Measurements from ENCODE around the gene PPL. TPM values are rescaled to one million over a fixed set of nuclear protein-coding genes. Genes with fewer than 3 reads are reported as not detected.
"Not testable (repeated sequence)": the region's sequence is repeated elsewhere in the genome, so short reads cannot be mapped to it uniquely, and the experiment has no call there.

PPL gene
- total RNA-seq, 1 experiment from 2014 or later = 28.5 TPM

GRCh38 chr16:4968879-4969483 lies 32.0 kb upstream of the PPL start:
- Mint-ChIP-seq H3K36me3 (no peaks in the 10 kb centered on the region), H3K4me1 (peaks cover 31% of the 10 kb centered on the region), H3K4me3 (peak overlapping the region; percentile 43), H3K27ac (peak overlapping the region; percentile 94), H3K27me3 (ENCODE audit: low read depth) (no peaks in the 10 kb centered on the region), H3K9me3 (no peaks in the 10 kb centered on the region)
- ChIA-PET POLR2A (interaction anchor here (1.9 kb wide), 1 partner anchor 11 kb away, joined by 6 read pairs; the partner anchor contains the start of gene SEC14L5), CTCF (interaction anchor here (0.7 to 3.3 kb wide), 6 partner anchors 11 to 1965 kb away, joined by 3 to 18 read pairs (median 4); partner anchors contain the start of gene SEC14L5)
- DNase-seq (ENCODE audit: low spot score) = no peak
- peak; percentile 71 for ATAC-seq
- TF ChIP-seq ATF3 (CRISPR knock-in tag; conservative IDR thresholded peaks at IDR 0.05) = no peak
- no peak for TF ChIP-seq CDX4 (CRISPR knock-in tag; IDR thresholded peaks at IDR 0.05; ENCODE audit: borderline replicate concordance)
- no peak for TF ChIP-seq RELA (CRISPR knock-in tag; IDR thresholded peaks at IDR 0.05; ENCODE audit: borderline replicate concordance)
- TF ChIP-seq ATF2 (CRISPR knock-in tag; IDR thresholded peaks at IDR 0.05; ENCODE audit: borderline replicate concordance, low read depth) = no peak
- no peak for TF ChIP-seq SMAD3 (CRISPR knock-in tag; IDR thresholded peaks at IDR 0.05; ENCODE audit: borderline replicate concordance)
- TF ChIP-seq MLX (CRISPR knock-in tag; IDR thresholded peaks at IDR 0.05) = no peak
- TF ChIP-seq OVOL2 (CRISPR knock-in tag; IDR thresholded peaks at IDR 0.05; ENCODE audit: borderline replicate concordance) = no peak
- no peak for TF ChIP-seq JAZF1 (CRISPR knock-in tag; IDR thresholded peaks at IDR 0.05)
- TF ChIP-seq STAT6 (CRISPR knock-in tag; conservative IDR thresholded peaks at IDR 0.05; ENCODE audit: low read depth) = no peak

GRCh38 chr16:4968278-4968677 lies 31.3 kb upstream of the PPL start:
- CTCF ChIA-PET = interaction anchor here (1.5 to 3.3 kb wide), 3 partner anchors 10 to 116 kb away, joined by 3 to 18 read pairs (median 8); partner anchors contain the start of gene SEC14L5
- POLR2A ChIA-PET = interaction anchor here (1.9 kb wide), 1 partner anchor 10 kb away, joined by 6 read pairs; the partner anchor contains the start of gene SEC14L5
- not testable (repeated sequence) for H3K27me3 Mint-ChIP-seq (ENCODE audit: low read depth); ATAC-seq; H3K9me3 Mint-ChIP-seq; DNase-seq (ENCODE audit: low spot score); H3K36me3 Mint-ChIP-seq
- H3K4me1 Mint-ChIP-seq = peaks cover 30% of the 10 kb centered on the region
- H3K27ac Mint-ChIP-seq = peak overlapping the region; percentile 94
- peak overlapping the region; percentile 43 for H3K4me3 Mint-ChIP-seq

GRCh38 chr16:4966736-4967453 lies 29.9 kb upstream of the PPL start:
- Mint-ChIP-seq H3K4me3 (no peak overlapping the region), H3K36me3 (no peaks in the 10 kb centered on the region), H3K27ac (no peak overlapping the region), H3K4me1 (peaks cover 32% of the 10 kb centered on the region), H3K9me3 (no peaks in the 10 kb centered on the region), H3K27me3 (ENCODE audit: low read depth) (no peaks in the 10 kb centered on the region)
- CTCF ChIA-PET = interaction anchor here (0.6 to 1.4 kb wide), 2 partner anchors 7 to 9 kb away, joined by 4 to 6 read pairs; partner anchors contain the start of gene SEC14L5
- no peak for DNase-seq (ENCODE audit: low spot score)
- POLR2A ChIA-PET = no interaction called here
- ATAC-seq = no peak
- TF ChIP-seq SMAD3 (CRISPR knock-in tag; IDR thresholded peaks at IDR 0.05; ENCODE audit: borderline replicate concordance) (no peak), ZNF219 (CRISPR knock-in tag; IDR thresholded peaks at IDR 0.05; ENCODE audit: borderline replicate concordance) (no peak), KAT7 (CRISPR knock-in tag; IDR thresholded peaks at IDR 0.05; ENCODE audit: borderline replicate concordance) (no peak), CREM (CRISPR knock-in tag; IDR thresholded peaks at IDR 0.05) (no peak), PRRX2 (CRISPR knock-in tag; IDR thresholded peaks at IDR 0.05) (no peak)
